NCI-H774 (cell line): ENCODE measurements around the gene RAB26.
"Not testable (repeated sequence)": the region's sequence is repeated elsewhere in the genome, so short reads cannot be mapped to it uniquely, and the experiment has no call there.

Experiments
- DNase-seq: peaks from one replicate; lab custom pipeline; 2025; lab: John Stamatoyannopoulos, UW

RAB26 gene

DNA sequence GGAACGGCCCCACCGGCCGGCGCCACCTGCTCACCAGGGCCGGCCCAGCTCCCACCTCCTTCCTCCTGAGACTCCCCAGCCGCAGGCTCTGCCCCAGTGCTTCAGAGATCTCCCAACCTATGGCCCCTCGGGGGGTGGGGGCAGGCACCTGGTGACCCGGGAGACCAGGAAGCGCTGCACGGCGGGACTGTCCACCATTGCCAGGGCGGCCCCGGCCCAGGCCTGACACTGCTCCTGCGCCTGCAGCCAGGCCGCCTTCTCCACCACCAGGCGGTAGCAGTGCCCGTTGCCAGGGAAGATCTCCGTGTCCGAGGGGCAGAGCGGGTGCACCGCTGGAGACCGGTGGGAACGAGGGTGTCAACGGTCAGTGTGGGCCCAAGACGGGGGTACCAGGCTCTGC lies 31.1 kb upstream of the RAB26 start:
- DNase-seq, result not testable (repeated sequence)

DNA sequence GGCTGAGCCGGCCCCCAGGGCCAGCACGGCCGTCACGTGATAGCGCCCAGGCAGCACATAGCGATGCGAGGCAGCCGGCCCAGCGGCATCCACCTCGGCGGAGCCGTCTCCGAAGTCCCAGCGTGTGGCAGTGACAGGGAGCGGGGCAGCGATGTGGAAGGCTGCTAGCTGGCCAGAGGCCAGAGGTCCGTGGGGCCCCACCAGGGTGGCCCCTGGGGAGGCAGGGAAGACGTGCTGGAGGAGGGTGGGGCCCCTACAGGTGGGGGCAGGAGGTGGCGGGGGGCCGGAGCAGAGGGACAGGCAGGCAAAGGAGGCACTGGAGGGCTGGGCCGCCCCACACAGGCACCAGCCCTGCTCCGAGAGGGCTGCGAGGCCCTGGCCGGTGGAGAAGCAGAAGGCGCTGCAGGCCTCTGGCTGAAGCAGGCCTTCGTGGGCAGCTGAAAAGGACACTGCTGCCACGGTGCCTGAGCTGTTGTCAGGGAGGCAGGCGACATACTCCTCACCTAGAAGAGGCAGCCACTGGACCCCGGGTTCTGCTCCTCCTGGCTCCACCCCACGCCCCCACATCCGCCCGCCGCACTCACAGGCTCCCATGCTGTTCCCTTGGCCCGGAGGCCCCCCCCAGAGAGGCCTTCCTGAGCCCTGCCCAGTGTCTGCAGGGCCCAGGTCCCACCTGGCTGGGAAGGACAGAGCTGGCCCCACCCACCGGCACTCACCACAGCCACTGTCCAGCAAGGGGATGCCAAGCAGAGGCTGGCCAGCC lies 30.3 kb upstream of the RAB26 start:
- not testable (repeated sequence) for DNase-seq

DNA sequence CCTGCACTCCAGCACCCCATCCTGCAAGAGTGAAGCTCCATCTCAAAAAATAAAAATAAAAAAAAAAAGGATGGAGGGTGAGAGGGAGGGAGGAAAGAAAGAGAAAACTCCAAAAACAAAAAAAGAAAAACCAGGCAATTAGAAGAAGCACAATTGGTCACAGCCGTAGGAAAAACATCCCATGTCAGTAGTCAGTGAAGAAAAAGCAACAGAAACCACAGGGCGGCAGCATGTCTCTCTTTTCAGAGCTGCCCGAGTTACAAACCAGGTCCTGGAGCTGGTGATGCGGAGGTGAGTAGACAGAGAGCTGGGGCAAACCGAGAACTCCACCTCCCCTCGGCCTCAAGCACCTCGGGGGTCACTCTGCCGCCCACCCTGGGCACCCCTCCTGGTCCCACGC lies 27.1 kb upstream of the RAB26 start:
- not testable (repeated sequence) for DNase-seq

DNA sequence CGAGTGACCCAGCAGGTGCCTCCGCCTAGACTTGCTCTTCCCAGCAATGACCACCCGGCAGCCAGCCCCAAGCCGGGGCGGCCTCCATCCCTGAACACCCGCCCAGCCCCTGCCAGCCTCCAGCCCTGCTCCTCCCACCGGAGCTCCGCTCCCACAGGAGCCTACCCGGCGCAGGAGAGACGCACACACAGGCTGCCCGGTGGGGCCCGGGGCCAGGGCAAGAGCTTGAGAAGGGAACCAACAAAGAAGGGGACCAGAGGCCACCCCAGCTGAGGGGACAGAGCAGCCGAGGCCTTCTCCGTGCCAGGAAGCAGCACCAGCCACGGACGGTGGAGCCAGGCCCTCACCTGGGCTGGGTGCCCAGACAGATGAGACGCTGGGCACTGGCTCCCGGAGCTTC lies 26.6 kb upstream of the RAB26 start:
- DNase-seq, result no peak

DNA sequence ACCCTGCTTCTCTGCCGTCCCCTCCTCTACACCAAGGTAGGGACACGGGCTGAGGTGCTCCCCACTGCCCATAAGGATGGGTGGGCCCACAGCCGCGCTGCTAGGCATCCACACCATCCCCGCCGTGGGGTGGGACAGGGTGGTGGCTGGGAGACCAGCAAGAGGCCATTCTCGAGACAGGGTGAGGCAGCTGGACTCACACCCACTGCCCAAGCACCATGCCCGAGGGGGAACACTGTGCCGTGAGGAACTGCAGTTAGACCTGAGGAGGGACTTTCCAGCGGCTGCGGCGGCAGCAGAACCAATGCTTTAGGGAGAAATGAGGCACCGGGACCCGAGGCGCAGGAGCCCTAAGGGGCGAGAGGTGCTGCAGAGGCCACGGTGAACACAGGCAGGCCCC lies 26.0 kb upstream of the RAB26 start:
- DNase-seq, result no peak

DNA sequence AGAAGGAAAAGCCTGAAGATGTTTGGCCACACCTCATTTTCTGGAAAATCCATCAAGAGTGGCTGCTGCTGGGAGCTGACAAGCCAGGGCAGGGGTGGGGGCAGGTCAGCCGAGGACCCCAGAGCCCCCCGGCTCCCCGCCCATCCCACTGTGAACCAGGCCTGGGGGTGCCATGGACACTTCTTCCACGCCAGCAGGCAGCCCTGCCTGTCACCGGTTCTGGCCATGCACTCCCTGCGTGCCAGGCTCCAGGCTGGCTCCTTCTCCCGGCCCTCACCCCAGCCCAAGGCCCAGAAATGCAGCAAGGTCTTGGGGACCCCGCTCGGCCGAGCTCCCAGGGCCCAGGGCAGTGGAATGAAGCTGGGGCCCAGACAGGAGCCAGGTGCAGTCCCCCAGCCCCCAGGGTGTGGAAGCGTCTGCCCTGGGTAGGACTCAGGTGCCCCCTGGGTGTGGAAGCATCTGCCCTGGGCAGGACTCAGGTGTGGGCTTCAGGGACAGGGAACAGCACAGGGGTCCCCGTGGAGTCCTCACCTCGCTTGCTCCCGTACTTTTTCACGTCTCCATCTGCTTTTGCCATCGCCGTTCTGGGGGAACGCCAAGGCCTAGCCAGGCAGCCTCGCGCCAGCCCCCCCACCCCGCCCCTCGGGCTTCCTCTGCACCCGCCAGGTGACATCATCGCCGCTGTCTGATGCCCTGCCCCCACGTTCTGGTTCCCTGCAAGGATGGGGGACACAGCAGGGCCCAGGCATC lies 25.3 kb upstream of the RAB26 start:
- DNase-seq, result not testable (repeated sequence)

DNA sequence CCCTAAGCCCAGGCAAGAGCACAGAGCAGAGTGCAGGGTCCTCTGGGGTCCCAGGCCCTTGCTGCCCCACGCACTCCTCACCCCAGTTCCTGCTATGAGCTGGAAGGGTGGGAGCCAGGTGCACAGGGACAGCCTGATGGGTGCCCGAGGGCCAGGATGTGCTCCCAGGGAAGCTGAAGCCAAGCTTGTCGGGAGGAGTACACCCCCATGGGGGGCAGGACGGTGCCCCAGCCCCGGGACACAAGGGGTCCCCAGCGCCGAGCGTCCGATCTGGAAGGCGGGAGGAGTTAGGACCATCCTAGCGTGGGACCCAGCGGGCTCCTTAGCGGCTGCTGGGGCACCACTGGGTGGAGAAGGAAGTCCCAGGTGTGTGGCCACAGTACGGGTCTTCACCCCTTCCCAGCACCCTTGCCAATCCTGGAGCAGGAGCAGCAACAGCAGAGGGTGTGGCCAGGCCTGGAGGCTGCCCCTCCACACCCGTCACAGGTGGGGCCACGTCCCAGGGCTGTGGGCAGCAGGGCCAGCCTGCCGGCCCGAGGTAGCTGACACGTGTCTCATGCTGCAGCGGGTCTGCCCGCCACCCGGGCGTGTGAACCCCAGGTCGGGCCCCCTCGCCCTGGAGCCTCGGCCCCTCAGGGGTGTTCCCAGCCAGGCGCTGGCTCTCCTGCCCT lies 24.6 kb upstream of the RAB26 start:
- not testable (repeated sequence) for DNase-seq

DNA sequence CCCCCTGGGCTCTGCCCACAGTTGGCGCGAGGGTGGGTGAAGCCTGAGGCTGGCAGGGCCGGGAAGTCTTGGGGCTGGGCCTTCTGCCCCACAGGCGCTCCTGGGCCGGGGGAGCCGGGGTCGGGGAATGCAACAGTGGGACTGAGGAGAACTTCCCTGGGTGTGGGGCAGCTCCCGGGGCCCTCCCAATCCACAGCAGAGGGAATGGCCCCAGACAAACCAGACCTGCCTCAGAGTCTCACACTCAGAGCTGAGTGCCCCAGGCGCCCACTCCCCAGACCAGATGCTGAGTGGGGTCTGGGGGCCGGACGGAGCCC lies 24.1 kb upstream of the RAB26 start:
- not testable (repeated sequence) for DNase-seq

DNA sequence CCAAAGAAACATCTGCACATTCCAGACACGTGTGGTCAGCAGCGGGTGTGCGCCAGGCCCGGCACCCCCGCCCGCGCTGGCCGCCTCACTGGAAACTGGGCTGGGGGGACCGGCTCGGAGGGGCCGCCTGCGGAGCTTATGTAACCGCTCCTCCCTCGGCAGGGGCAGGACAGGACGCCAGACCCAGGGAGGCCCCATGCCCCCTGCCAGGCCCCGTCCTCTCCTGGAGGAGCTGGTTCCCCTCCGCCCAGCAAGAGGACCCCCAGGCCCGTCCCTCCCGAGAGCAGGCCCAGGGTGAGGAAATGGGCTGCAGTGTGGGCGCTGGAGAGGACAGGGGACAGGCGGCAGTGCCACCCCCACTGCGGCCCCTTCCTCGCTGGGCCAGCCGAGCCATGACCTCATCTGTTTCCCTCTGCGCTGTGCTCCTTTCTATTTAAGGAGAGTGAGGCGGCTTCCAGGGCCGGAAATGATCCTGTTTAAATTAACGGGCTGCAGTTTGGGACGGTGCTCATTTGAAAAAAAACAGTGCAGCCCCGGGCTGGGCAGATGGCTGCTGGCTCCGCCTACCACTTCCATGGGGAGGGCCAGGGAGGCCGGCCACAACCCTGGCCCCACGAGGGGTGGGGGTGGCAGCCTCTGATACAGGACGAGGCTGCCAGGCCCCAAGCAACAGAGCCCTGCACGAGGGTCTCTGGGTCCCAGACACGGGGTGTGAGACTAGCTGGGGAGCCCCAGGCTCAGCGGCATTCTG lies 23.6 kb upstream of the RAB26 start:
- not testable (repeated sequence) for DNase-seq

DNA sequence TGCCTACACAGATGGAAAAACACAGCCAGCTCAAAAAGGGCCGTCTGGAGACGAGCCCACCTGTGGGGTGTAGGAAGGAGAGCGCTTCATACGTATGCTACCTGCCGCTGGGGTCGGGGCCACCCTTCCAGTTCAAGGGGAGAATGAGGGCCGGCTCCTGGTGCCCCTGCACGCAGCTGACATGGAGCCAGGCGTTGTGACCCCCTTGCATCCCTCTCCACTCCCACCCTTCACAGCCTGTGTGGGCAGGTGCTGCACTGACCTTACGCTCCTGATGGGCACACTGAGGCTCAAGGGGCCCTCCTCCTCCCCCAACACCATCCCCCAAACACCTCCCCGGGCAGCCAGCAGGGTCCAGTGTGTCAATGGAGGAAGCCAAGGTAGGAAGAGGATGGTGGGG lies 22.8 kb upstream of the RAB26 start:
- not testable (repeated sequence) for DNase-seq

DNA sequence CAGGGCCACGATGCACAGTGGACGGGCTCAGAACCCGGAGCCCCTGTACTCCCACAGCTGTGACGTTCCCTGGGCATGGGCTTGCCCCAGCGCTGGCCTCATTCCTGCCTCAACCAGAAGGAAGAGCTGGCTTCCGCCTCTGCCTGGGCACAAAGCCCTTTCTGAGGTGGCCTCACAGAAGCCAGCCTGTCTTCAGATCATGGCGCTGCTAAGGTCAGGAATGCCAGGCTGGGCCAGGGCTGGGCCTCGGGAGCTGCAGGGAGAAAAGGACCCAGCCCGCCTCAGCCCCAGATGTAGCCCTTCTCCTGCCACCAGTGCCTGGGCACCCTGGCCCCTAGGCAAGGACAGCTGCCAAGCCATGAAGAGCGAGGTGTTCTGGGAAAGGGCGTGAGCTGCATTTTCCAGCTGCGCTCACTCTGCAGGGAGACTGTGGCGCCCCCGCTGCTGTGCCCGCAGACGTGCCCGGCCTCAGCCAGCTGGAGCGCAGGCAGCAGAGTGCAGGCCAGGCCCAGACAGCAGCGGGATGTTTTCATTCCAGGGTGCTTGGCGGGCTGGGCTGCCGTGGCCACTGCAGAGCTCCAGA lies 22.2 kb upstream of the RAB26 start:
- not testable (repeated sequence) for DNase-seq

DNA sequence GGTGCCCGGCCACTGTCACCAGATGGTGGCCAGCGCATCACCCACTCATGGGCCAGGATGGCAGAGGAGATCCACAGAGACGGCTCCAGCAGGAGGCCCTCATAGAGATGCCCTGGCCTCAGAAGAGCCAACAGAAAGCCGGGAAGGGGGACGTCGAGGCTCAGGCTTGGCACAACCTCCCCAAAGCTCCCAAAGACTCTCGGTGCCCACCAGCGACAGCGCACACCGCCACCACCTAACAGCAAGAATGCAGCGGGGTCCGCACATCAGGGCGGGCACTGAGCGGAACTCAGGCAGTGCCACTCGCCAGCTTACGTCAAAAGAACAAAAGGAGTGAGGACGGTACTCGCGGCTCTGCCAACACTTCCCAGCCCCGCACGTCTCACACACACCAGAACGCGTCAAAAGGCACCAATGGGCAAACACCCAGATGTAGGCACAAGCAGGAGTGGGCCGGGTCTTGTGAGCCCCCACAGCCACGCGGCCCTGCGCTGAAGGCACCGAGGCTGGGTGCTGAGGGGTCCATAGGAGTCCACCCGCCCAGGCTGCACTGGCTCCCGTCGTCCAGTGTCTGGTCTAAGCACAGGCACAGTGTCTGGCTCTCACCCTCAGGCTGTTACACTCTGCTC lies 21.4 kb upstream of the RAB26 start:
- not testable (repeated sequence) for DNase-seq

DNA sequence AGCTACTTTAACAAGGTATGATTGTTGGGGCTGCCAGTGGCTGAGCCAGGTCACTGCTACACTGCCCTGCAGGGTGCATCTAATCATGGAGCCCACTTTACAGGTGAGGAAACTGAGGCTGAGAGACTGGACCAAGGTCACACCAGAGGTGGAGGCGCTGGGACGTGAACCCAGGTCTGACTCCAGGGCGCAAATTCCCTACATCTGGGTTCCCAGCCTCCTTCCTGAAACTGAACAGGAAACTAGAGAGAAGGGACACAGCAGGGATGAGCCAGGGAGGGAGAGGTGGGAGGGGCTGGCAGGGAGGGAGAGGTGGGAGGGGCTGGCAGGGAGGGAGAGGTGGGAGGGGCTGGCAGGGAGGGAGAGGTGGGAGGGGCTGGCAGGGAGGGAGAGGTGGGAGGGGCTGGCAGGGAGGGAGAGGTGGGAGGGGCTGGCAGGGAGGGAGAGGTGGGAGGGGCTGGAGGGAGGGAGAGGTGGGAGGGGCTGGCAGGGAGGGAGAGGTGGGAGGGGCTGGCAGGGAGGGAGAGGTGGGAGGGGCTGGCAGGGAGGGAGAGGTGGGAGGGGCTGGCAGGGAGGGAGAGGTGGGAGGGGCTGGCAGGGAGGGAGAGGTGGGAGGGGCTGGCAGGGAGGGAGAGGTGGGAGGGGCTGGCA lies 20.7 kb upstream of the RAB26 start:
- DNase-seq, result not testable (repeated sequence)

DNA sequence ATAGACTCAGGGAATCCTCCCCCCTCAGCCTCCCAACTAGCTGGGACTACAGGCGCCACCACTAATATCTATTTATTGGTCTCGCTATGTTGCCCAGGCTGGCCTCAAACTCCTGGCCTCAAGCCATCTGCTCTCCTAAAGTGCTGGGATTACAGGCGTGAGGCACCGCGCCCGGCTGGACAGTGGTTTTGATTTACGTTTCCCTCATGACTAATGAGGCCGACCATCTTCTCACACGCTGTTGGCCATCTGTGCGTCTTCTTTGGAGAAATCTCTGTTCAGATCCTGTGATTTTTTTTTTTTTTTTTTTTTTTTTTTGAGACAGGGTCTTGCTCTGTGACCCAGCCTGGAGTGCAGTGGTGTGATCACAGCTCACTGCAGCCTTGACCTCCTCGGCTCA lies 19.2 kb upstream of the RAB26 start:
- DNase-seq, result not testable (repeated sequence)

DNA sequence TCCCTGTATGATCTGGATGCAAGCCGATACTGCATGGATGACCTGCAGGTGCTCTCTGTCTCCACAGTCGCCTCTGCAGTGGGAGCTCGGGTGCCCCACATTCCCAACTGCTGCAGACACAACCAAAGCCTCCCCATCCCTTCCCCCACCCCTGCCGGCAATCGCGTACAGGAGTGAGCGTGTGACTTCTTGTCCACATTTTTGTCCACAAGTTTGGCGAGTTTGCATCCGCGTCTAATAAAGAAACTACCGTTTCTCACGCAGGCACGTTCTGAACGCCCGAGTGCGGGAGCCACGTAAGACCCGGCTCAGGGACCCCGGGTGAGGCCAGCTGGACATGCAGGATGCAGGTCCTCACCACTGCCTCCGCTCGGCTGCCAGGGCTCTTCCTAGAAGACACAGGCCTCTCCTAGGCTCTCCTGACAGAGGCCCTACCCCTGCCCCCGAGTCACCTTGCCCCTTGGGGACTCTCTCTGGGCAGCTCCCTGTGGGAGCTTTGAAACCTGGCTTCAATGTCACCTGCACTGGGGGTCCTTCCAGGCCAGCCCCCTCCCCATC lies 18.5 kb upstream of the RAB26 start:
- not testable (repeated sequence) for DNase-seq

DNA sequence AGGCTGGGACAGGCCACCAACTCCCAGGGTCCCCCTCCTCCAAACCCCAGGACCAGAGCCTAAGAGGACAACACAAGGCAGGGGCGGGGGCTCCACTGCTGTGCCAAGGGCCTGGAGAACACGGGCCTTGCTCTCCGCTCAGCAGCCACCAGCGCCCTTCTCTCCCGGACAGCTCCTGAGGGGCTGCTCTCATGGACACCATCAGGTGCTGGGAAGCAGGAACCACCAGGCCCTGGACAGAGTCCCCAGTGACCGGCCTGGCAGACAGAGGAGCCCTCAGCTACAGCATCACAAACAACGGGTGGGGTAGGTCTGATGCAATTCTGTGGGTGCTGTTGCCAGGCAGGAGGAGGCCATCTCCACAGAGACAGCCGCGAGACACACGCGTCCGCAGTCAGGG lies 14.6 kb upstream of the RAB26 start:
- DNase-seq, result not testable (repeated sequence)

DNA sequence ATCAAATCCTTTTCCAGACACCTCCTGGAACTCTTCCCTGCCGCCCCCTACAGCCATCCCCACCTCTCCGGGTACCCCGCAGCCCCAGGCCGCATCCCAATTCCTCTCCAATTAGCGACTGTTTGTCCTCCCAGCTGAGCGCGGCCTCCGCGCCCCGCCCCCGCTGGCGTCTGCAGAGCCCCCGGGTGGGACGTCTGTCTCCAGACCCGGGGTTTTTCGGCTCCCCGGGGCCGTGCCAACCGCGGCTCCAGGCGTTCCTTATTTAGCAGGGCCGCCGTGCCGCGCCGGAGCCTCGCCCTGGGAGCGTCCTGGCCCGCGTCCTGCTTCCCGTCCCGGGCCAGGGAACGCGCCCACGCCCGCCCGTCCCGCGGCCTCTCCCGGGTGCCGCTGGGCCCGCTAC lies 13.4 kb upstream of the RAB26 start:
- DNase-seq, result not testable (repeated sequence)

DNA sequence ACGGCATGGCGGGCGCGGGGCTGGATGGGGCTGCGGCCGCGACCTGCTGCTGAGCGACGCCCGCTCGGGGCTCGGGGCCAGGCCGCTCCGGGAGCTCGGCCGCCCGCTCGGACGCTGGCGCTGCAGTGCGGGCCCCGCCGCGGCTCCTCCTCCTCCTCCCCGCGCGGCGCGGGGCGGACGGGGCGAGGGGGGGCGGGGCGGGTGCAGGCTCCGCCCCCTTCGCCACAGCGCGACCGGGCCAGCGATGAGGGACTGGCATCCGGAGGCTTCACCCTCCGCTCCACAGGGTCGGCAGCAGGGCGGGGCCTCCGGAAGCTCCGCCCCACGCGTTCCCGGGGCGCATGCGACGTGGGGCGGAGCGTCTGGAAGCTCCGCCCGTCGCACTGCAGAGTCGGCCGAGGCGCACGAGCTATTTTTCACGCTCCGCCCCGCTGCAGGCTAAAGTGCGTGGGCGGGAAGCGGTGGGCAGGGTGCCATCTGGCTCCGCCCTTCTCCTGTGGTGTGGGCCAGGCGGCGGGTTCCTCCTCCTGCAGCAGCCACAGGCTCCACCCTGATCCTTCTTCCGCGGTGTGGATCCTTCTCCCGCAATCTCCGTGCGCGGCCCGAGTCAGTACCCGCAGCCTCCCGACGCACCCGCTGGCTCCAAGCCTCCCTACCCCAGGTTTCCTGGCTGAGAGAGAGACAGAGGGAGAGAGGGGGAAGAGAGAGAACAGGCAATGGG lies 12.5 kb upstream of the RAB26 start, which contains the start of gene PKD1:
TSS of gene PKD1 (minus strand) at position 129 of the 721 bp plus-strand sequence. CDS start 209 bp downstream, outside the sequence.
- DNase-seq, result peak; percentile 58
